Measurements from ENCODE around the gene FECH.

FECH gene

DNA sequence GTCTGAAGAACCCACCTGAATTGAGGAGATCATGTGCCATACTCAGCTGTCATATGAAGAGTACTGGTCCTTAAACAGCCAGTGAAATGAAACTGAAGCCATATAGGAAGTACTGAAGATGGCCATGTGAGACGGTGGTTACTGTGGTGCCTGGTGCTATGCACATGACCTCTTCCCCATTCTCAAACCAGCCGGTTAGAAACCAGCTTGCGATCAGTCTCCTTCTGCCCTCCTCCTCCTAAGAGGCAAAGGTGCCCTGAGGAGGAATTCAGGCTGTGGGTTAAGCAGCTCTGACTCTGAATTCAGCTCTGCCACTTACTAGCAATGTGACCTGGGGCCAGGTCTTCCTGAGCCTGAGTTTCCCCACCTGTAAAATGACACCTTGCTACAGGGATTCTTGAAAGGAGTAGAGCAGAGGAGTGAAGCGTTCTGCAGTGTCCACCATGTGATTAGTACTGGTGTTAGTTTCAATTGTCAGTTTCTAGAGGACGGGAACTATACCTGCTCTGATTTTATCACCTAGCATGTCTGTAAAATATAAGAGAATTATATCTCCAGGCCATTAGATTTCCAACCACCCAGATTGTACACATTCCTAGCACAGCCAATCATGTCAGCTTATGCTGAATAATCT lies 5.1 kb downstream of the FECH start:
- DNase-seq (ENCODE audit: low read depth in 2 of 2): peak in 1 of 2 donors; percentile 4

DNA sequence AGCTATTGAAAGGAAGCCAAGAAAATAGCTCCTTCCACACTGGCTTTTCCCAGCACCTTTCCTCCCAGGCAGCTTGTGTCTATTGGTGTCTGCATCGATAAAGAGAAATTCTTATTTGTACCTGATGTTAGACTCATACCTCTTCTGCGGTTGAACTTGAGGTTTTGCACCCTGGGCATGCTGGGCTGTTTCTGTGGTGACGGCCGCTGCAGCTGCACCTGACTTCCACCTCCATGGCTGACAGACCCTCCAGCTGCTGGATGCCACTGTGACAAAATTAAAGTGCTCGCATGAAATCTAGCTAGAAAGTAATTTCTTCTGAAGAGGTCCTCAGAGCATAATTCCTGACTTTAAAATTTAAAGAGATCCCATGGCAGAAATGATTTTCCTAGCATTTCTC lies 6.6 kb downstream of the FECH start:
- DNase-seq (ENCODE audit: low read depth in 2 of 2): no peak

DNA sequence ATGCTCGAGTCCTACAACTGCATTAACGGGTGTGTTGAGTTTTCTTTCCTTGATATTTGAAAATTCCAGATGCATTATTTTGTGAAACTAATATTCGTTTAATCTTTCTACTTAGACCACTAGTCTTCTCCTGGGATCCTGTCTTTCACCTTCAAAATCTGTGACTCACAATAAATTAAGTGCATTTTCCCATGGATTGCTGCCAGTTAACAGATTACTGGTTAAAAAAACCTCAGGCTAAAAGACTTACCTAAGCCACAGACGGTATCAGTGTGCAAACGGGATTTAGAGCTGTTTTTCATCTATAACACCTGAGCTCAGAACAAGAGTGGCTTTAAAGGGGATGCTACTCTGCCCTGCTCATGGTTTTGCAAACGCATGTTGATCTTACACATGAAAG lies 10.2 kb downstream of the FECH start:
- no peak for DNase-seq (ENCODE audit: low read depth in 2 of 2)

DNA sequence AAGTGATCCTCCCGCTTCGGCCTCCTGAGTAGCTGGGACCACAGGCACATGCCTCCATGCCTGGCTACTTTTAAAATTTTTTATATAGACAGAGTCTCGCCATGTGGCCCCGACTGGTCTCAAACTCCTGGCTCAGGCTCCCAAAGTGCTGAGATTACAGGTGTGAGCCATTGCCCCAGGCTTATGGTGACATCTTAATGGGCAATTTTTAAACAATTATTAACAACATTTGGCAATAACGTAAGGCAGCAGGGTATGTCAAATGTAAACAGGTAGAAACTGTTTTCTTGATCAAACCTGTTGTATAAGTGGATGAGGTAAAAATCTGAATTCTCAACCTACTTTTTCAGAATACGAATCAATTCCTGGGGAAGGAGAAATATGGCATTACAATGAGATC lies 11.0 kb downstream of the FECH start:
- DNase-seq (ENCODE audit: low read depth in 2 of 2): no peak

DNA sequence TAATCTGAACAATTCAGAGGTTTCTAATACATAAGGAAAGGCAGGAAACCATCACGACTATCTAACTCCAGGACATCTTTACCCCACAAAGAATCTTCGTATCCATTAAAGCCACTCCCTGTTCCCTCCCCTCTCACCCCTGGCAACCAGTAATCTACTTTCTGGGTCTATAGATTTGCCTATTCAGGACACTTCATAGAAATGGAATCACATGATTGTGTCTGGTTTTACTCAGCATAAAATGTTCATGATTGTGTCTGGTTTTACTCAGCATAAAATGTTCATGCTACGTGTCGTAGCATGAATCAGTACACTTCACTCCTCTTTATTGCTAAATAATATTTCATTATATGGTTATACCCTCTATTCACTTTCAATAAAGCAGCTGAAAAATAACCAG lies 11.6 kb downstream of the FECH start:
- DNase-seq (ENCODE audit: low read depth in 2 of 2): no peak

DNA sequence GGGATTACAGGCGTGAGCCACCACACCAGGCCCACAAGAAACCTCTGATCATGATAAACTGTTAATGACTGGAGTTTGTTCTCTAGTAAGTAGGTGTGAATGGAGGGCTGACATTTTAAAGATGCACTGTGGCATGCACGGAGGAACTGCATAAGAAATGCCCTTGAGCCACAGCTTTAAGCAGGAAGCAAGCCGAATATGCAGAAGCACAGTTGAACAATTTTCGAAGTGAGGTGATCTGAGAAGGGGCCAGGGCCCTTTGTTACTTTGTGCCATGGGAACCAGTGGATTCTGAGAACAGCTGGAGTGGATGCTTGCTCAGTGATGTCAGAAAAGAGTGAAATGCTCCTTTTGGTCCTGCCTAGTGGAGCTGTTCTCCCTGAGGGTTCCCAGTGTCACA lies 16.3 kb downstream of the FECH start:
- no peak for DNase-seq (ENCODE audit: low read depth in 2 of 2)

DNA sequence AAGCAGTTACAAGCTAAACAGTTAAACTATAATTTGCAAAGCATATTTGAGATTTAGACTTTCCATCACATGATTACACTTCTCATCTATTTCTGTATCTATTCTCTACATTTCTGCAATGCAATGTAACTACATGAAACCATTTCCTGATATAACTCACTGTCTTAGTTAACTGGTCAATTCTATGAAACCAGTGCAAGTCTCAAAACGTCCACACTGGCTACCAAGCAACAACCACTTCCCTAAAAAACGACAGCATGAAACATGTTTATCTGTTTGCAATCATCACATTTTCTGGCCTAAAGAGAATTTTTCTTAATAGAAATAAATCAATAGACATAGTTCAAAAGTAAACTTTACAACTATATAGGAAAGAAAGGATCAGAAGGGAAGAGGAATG lies 17.4 kb downstream of the FECH start:
- no peak for DNase-seq (ENCODE audit: low read depth in 2 of 2)

DNA sequence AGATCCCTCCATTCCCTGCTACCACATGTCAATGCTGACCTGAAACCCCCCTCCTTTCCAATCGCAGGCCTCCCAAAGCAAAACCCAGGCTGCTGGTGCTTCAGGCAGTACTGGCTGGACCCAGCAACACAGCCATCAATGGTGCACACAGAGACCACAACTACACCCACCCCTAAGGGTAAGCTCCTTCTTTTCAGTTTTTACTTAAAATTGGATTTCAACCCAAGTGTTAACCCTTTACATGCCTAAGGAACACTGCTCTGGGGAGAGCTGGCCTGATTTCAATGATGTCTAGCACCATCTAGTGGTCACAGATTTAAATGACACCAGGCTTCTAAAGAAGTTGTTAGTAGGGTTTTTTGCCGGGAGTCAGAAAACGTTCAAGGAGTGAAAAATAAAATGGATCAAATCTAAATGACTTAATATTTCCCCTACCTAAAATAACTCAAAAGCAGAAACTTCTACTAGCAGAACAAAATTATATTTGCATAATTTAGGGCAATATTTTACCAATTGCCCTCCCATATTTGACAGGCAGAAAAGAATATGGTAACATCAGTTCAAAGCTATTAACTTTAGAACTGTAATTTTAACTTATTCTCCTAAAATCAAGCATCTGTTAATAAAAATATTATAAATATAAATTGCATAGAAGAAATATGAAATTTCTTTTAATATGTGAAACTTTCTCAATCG lies 24.6 kb downstream of the FECH start:
- DNase-seq (ENCODE audit: low read depth in 2 of 2): no peak

DNA sequence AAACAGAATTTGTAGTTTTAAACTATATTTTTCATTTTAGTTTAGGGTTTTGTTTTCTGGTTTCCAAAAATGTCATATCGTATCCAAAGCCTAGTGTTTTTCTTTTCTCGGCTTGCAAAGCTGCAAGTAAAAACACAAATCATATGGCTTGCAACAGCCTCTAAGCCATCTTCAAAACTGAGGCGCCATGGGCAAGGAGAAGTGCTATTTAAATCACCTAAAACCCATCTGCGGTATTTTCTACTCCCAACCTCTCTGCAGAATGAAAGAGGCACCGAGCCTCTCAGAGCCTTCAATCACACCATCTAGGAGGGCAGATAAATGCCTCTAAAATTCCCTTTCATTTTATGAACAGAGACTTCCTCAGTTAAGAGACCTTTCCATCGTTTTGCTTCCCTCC lies 25.2 kb downstream of the FECH start:
- no peak for DNase-seq (ENCODE audit: low read depth in 2 of 2)

DNA sequence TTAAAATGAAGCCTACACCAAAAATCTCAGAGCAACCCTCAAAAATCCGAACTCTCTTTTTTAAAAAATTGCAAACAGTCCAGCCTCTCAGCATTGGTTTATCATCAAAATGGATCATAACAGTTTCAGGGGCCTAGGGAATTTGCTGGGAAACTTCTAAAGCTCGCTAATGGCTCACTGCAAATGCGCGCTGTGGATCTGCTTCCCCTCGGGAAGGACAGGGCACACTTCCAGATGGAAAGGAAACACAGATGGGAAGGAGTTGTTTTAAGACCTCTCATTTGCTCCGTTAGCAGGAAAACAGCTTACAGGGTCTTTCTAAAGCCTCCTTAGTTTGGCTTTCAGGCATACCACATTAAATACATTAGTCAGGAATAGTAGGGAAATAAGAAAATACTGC lies 27.2 kb downstream of the FECH start:
- DNase-seq (ENCODE audit: low read depth in 2 of 2): no peak

DNA sequence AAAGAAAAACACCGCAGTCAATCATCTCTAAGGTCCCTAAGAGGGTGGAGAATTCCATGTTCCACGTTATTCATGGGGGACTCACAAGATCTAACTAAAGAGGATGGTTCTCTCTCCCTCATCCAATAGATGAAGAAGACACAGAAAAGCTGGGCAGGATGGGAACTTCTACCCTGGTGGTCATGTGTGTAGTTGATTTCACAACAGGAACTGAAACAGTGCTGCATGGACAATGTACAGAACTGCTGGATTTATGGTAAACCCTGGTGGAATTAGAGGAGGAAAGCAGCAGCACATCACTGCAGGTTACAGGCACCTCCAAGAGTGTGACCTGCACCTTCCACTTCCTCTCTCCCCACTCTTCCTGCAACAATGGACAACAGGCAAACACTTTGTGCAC lies 31.4 kb downstream of the FECH start:
- DNase-seq (ENCODE audit: low read depth in 2 of 2): no peak

DNA sequence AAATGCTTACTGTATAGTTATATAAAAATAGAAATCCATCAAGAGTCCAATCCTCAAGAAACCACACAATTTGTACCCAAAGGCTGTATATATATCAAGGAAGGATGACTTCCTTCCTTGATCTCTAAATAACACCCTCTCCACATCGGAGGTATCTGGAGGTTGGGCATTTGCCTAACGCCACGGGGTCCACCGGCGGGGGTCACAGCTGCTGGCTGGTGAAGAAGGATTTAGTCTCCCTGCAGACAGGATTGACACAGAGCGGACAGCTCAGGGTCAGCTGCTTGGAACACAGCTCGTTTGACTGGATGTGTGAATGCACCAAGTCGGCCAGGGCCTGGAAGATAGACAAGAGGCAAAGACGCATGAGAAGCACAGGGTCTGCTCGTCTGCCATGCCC lies 36.0 kb downstream of the FECH start:
- DNase-seq (ENCODE audit: low read depth in 2 of 2): no peak

DNA sequence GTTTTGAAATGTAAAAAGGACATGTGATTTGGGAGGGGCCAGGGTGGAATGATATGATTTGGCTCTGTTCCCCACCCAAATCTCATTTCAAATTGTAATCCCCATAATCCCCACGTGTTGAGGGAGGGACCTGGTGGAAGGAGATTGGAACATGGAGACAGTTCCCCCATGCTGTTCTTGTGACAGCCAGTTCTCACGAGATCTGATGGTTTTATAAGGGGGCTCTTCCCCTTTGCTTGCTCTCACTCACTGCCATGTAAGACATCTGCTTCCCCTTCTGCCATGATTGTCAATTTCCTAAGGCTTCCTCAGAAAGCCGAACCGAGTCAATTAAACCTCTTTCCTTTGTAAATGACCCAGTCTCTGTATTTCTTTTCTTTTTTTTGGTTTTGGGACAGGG lies 39.2 kb downstream of the FECH start:
- DNase-seq (ENCODE audit: low read depth in 2 of 2): no peak

DNA sequence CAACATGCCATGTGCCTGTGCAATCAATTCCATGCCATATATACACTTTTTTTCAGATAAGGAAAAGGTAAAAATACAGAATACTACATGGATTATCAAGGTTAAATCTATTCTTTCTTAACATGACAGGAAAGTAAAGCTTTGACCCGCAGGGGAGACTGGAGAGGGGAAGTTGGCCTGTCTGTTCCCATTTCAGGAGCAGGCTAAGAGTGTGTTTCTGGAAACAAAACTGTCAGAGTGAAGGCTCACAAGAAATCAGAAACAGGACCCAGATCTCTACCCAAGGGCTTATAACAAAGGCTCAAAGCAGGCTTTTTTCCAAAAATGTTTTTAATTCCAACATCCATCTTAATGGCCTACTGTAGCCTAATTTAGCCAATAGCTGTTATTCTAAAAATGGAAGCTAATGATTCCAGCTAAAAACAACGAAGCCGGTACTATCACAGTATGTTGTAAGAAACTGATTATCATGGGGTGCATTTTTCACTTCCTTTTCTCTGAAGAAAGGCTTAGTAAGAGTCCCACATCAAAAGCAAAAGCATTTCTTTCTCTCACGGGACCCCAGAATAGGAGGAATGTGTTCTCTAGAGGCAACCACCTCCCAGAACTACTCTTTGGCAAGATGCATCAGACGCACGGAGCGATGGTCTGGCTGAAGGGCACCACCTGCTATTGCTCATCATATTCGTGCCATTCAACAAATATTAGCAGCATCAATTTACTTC lies 41.4 kb downstream of the FECH start:
- no peak for DNase-seq (ENCODE audit: low read depth in 2 of 2)

DNA sequence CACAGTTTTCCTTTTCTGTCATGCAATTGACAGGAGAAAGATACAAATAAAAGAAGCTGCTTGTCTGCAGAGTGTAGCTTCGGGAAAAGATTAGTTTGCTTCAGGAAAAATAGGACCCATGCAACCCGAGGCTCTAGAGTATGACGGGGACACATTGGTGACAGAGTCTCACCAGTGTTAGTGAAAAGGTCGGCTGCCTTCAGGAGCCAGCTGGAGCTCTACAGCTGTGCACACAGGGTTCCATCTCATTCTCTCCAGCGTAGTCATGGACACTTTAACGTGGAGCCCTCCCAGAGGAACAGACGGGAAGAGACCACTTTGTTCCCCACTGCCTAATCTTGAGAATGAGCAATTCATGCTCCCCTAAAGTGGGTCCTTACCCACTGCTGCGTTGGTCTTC lies 42.9 kb downstream of the FECH start:
- no peak for DNase-seq (ENCODE audit: low read depth in 2 of 2)

DNA sequence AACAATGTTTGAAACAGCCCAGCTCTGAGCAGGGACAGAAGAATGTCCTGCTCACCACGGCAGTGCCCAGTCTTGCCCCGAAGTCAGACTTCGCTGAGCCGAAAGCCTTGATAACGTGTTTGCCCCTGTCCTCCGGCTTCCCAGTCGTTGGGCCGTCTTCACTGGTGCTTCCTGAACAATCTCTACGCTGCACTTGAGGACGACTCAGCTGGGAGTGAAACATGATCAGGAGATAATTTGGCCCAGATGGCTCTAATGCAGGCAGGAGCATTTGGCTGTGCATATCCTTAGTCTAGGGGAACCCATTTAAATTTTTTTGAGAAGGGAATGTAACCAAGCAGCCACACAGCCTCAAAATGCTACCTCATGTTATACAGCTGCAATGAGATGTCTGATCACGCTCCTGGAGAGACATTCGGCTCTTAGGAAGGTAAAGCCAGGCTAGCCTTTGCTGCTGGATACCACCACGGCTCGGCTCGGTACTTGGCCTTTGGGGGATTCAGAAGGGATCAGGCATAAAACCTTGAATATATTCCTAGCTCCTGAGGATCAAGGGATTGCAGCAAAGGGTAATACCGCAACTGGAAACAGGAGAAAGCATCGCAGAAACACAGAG lies 43.6 kb downstream of the FECH start:
- DNase-seq (ENCODE audit: low read depth in 2 of 2): no peak

DNA sequence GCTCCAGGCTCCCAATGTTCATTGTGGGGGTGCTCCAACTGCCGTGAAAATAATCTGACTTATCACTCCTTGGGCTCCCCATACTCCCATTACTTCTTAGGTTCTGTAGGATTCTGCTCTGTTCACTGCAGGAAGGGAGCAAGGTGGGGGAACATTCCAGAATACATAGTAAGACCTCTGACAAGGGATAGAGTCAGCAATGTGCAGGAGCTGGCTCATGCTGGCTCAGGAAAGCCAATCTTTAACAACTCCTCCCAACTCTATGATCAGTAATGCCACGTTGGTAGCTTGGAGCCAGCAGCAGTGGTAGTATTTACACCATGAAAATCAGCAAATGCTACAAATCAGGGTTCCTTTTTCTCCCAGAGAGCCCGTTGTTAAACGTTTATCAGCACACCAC lies 44.4 kb downstream of the FECH start:
- DNase-seq (ENCODE audit: low read depth in 2 of 2): no peak

DNA sequence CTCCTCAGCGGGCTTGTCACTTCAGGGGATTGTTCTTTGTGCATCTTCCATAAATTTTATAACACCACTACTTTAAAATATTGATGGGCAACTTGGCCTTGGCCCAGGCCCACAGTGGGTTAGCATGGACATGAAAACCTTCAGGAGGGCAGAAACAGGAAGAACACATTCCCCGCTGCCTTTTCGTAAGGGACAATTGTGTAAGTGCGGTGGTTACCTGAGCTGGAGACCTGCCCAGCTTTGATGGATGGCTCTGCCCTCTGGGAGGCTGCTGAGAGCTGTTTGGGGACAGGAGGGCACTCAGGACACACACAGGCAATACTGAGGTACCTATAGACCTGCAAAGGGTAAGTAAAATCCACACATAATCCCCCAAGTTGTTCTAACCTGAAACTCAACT lies 46.8 kb downstream of the FECH start:
- DNase-seq (ENCODE audit: low read depth in 2 of 2): no peak

DNA sequence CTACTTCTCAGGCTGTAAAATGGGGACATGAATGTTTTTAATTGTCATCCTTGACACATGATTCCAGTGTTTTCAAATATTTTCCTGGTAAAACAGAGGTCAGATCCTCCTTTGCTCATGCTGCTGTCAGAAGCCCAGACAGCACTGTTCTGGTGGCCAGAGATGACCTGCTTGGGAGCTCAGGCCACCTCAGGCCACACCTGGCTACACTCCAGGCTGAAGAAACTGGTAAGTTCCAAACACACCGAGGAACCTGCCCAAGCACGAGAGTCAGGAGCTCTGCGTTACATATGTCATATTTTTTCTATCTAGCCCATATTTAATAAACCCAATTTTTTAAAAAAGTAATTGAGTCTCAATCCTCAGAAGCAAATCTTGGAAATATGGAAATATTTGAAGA lies 47.9 kb downstream of the FECH start:
- no peak for DNase-seq (ENCODE audit: low read depth in 2 of 2)

DNA sequence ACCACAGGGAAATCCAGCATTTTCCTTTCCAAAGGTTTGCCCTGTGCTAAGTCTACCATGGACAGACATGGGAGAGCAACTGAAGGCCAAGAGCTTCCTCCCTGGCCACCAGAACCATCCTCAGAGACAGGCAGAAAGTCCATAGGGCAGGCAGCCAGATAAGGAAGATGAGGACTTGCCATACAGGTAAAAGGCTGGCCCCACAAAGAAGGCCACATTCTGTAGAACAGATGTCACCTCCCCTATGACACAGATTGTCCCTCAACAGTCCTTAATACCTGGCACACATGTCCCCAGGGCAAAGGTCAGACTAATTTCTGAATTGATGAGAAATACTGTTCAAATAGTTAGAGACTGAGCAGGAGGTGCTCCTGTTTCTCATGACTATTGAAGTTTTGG lies 52.0 kb downstream of the FECH start:
- no peak for DNase-seq (ENCODE audit: low read depth in 2 of 2)

DNA sequence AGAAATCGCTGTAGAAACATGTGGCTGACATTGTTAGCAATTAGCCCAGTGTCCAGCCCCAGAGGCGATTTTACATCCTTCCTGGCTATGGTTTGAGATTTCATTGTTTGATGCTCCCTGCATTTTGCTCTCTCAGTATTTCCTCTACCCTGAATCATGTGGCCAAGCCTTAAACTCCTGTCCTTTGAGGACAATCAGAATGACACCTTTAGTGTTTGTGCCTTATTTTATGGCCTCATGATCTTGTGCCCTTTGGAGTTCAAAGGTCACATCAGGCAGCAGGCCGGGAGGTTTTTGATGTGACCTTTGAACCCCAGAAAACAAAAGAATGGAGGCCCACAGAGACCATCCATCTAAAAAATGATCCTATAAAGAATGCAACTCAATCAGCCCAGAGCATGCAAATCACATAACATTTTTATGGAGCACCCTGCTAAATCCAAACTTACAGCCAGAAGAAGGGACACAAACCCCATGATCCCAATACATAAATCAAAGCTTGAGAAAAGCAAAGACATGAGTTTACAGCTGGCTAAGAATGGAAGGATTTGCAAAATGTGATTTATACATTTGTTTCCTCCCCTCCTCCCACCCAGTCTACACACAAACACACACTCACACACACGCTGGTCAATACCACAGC lies 52.5 kb downstream of the FECH start:
- DNase-seq (ENCODE audit: low read depth in 2 of 2): no peak
